Subcutaneous adipose tissue (tissue), 4 donors: ENCODE results near the gene RNFT2. TPM values are rescaled to one million over a fixed set of nuclear protein-coding genes. Genes with fewer than 3 reads are reported as not detected.

Experiments used
- total RNA-seq, 4 donors: library from RNA; depleted of rRNA; stranded (reverse); fragments of >200 nt; gene quantifications; one replicate each; pipeline ENCODE4 v1.1.0, GENCODE V29; 2016
- TF ChIP-seq, protein P1 (sequence below): fragments of 450-650 bp; IDR thresholded peaks from one replicate; pipeline ENCODE4 v1.5.1; 2016; ENCODE audit warnings: low read depth, mild to moderate bottlenecking, control low read depth, antibody characterized with exemption, moderate library complexity

RNFT2 gene
- total RNA-seq, 4 donors from 2014 or later = 0.49 to 2.6 (median 1.2) TPM

DNA sequence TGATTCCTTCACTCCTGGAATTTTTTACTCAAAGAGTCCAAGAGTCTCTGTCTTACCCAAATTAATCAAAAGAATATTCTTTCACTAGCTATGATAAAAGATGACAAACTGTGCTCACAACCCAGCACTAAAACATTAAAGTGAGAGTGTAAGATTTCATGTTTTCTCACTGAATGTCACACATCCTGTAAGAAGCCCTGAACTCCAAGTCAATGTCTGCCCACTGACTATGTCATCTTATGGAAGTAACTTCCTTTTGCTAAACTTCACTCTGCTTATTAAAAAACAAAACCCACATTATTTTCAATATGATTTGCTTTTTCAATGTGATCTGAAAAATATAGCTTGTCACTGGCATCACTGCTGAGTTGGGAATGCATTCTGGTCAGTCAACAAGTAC lies 15.9 kb upstream of the RNFT2 start:
- TF ChIP-seq, protein P1, sequence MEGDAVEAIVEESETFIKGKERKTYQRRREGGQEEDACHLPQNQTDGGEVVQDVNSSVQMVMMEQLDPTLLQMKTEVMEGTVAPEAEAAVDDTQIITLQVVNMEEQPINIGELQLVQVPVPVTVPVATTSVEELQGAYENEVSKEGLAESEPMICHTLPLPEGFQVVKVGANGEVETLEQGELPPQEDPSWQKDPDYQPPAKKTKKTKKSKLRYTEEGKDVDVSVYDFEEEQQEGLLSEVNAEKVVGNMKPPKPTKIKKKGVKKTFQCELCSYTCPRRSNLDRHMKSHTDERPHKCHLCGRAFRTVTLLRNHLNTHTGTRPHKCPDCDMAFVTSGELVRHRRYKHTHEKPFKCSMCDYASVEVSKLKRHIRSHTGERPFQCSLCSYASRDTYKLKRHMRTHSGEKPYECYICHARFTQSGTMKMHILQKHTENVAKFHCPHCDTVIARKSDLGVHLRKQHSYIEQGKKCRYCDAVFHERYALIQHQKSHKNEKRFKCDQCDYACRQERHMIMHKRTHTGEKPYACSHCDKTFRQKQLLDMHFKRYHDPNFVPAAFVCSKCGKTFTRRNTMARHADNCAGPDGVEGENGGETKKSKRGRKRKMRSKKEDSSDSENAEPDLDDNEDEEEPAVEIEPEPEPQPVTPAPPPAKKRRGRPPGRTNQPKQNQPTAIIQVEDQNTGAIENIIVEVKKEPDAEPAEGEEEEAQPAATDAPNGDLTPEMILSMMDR = no peak

DNA sequence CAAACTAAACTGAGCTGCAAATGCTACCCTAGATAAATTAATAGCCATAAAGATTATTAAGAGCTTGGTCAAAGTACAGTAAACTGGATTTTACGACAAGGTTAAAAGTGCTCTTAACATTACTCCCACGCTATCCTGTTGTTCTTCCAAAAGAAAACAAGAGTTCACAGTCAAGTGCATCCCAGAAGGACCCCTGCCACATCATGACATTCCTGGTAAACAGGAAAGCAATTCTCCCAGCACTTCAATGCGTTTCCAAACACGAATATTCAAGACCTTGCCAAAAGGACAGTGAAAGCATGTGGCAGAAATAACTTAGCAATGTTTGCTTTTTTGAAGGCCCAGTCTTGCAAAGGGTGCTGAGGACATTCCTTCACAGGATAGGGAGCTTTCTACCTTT lies 11.4 kb upstream of the RNFT2 start:
- TF ChIP-seq, protein P1 = no peak

DNA sequence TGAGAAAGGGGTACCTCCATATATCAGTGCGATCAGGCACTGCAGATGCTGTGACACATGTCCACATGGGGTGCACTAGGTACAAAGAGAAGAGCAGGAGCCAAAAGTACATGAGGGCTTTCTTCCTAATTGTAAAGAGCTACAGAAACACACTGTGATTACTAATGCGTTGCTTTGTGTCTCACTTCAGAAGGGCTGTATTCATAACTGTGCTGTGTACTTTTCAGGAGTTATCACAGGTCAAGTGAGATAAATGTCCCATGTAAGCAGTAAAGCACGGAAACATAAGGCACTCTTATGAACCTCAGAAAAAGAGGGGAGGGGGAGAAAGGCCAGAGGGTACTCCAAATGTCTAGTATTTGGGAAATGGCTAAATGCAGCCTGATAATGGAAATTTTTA lies 10.9 kb upstream of the RNFT2 start:
- TF ChIP-seq, protein P1 = no peak

DNA sequence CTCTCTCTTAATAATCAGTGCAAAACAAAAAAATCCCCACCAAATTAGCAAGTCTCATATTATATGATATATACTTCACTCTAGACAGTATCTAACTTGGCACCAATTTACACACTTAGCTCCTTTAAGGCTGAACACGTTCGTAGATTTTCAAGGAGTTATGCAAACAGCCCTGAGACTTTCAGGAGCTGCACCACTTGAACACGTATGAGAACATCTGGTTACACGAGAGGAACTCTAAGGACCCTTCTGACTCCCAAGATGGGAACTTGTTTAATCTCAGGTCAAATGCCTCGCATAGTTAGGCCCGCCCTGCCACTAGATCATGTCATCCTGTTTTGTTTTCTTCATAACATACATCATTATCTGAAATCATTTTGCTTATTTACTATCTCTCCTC lies 10.2 kb upstream of the RNFT2 start:
- TF ChIP-seq, protein P1 = no peak

DNA sequence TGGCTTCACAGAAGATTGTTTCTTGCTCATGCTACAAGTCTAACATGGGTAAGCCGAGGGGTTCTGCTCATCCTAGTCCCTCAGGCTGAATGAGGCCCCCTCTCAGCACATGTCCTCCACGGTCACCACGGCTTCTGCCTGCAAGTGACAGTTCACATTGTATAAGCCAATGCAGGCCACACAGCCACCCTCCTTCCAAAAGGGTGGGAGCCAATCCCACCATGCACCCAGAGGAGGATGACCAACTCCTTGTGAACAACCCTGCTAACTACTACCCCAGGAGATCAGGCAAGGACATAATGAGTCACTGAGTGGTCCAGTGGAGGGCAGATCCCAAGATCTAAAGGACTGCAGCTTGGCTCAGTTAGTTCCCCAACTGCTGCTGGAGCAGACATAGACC lies 6.3 kb upstream of the RNFT2 start:
- TF ChIP-seq, protein P1 = no peak

DNA sequence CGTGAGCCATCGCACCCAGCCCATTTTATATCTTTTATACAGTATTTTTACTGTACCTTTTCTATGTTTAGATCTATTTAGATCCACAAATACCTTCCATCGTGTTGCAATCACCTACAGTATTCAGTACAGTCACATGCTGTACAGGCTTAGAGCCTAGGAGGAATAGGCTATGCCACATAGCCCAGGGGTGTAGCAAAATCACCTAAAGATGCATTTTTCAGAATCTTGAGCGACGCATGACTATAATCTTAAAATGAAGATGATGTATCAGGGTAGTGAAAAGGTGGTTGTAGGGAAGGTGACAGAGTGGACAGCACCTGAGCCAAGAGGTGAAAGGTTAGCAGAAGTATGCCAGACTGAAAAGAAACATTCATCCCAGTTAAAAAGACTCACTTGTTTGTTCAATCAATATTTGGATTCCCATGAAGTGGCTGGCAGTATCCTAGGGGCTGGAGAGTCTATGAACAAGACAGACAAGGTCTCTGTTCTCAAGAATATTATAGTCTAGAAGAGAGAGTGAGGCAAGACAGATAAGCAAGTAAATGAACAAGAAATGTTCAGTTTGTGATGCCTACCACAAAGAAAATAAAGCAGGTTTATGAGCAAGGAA lies 3.9 kb upstream of the RNFT2 start:
- TF ChIP-seq, protein P1 = no peak

DNA sequence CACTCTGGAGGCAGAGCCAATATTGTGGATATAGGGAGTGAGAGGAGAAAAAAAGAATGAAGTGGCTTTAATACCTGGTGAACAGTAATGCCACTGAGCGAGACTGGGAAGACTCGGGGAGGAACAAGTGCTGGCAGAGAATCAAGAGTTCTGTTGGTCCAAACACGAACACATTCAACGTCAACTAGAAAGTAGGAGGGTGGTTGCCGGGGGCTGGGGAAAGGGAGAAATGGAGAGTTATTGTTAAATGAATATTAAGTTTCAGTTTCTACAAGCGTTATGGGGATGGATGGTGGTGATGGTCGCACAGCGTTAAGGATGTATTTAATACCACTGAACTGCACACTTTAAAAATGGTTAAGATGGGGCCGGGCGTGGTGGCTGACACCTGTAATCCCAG lies 3.0 kb upstream of the RNFT2 start:
- TF ChIP-seq, protein P1 = no peak
